ENCODE measurements around the gene RGS6.

RGS6 gene

GRCh38 chr14:72525087-72525915 is 593.1 kb downstream of the RGS6 start:
- Histone ChIP-seq H3K9ac (ENCODE audit: insufficient read length, low read depth) (no peak overlapping the region), H3K9me3 (ENCODE audit: insufficient read depth, low read length) (peaks cover 8% of the 10 kb centered on the region), H3K4me1 (ENCODE audit: insufficient read depth, insufficient read length) (no peaks in the 10 kb centered on the region), H3K27me3 (ENCODE audit: insufficient read depth, insufficient read length) (no peaks in the 10 kb centered on the region), H3K36me3 (ENCODE audit: insufficient read depth, insufficient read length, low read length) (no peaks in the 10 kb centered on the region), H3K4me3 (ENCODE audit: insufficient read length, low read depth) (no peak overlapping the region)
- TF ChIP-seq SUZ12 (IDR thresholded peaks at IDR 0.05; ENCODE audit: extremely low read depth, insufficient read depth, insufficient read length) (no peak), YY1 (IDR thresholded peaks at IDR 0.05; ENCODE audit: insufficient read depth, insufficient read length) (no peak), ZNF274 (IDR thresholded peaks at IDR 0.05; ENCODE audit: low read depth, low read length) (no peak)
- DNase-seq (ENCODE audit: low read depth, low spot score) = no peak

GRCh38 chr14:72527591-72527990 is 595.4 kb downstream of the RGS6 start:
- DNase-seq (ENCODE audit: low read depth, low spot score) = no peak
- TF ChIP-seq ZNF274 (IDR thresholded peaks at IDR 0.05; ENCODE audit: low read depth, low read length) (no peak), YY1 (IDR thresholded peaks at IDR 0.05; ENCODE audit: insufficient read depth, insufficient read length) (no peak), SUZ12 (IDR thresholded peaks at IDR 0.05; ENCODE audit: extremely low read depth, insufficient read depth, insufficient read length) (no peak)
- H3K4me1 ChIP-seq (ENCODE audit: insufficient read depth, insufficient read length) = no peaks in the 10 kb centered on the region
- H3K9ac ChIP-seq (ENCODE audit: insufficient read length, low read depth) = no peak overlapping the region
- no peaks in the 10 kb centered on the region for H3K27me3 ChIP-seq (ENCODE audit: insufficient read depth, insufficient read length)
- H3K4me3 ChIP-seq (ENCODE audit: insufficient read length, low read depth) = no peak overlapping the region
- no peaks in the 10 kb centered on the region for H3K36me3 ChIP-seq (ENCODE audit: insufficient read depth, insufficient read length, low read length)
- H3K9me3 ChIP-seq (ENCODE audit: insufficient read depth, low read length) = peaks cover 6% of the 10 kb centered on the region; the same call in 1 of the 2 replicates

GRCh38 chr14:72528059-72528862 is 596.0 kb downstream of the RGS6 start:
- no peak for TF ChIP-seq SUZ12 (IDR thresholded peaks at IDR 0.05; ENCODE audit: extremely low read depth, insufficient read depth, insufficient read length)
- no peak for TF ChIP-seq ZNF274 (IDR thresholded peaks at IDR 0.05; ENCODE audit: low read depth, low read length)
- TF ChIP-seq YY1 (IDR thresholded peaks at IDR 0.05; ENCODE audit: insufficient read depth, insufficient read length) = no peak
- Histone ChIP-seq H3K9me3 (ENCODE audit: insufficient read depth, low read length) (peaks cover 13% of the 10 kb centered on the region; the same call in 1 of the 2 replicates), H3K9ac (ENCODE audit: insufficient read length, low read depth) (no peak overlapping the region), H3K36me3 (ENCODE audit: insufficient read depth, insufficient read length, low read length) (no peaks in the 10 kb centered on the region), H3K4me3 (ENCODE audit: insufficient read length, low read depth) (no peak overlapping the region), H3K4me1 (ENCODE audit: insufficient read depth, insufficient read length) (no peaks in the 10 kb centered on the region), H3K27me3 (ENCODE audit: insufficient read depth, insufficient read length) (no peaks in the 10 kb centered on the region)
- DNase-seq (ENCODE audit: low read depth, low spot score) = no peak

GRCh38 chr14:72528863-72529175 is 596.6 kb downstream of the RGS6 start:
- no peaks in the 10 kb centered on the region for H3K4me1 ChIP-seq (ENCODE audit: insufficient read depth, insufficient read length)
- H3K9me3 ChIP-seq (ENCODE audit: insufficient read depth, low read length) = peaks cover 17% of the 10 kb centered on the region; the same call in 1 of the 2 replicates
- no peak overlapping the region for H3K9ac ChIP-seq (ENCODE audit: insufficient read length, low read depth)
- no peak for TF ChIP-seq YY1 (IDR thresholded peaks at IDR 0.05; ENCODE audit: insufficient read depth, insufficient read length)
- no peak for TF ChIP-seq ZNF274 (IDR thresholded peaks at IDR 0.05; ENCODE audit: low read depth, low read length)
- TF ChIP-seq SUZ12 (IDR thresholded peaks at IDR 0.05; ENCODE audit: extremely low read depth, insufficient read depth, insufficient read length) = no peak
- no peaks in the 10 kb centered on the region for H3K36me3 ChIP-seq (ENCODE audit: insufficient read depth, insufficient read length, low read length)
- H3K27me3 ChIP-seq (ENCODE audit: insufficient read depth, insufficient read length) = no peaks in the 10 kb centered on the region
- DNase-seq (ENCODE audit: low read depth, low spot score) = no peak
- no peak overlapping the region for H3K4me3 ChIP-seq (ENCODE audit: insufficient read length, low read depth)

- Histone ChIP-seq H3K4me3 (ENCODE audit: insufficient read length, low read depth) (no peak overlapping the region), H3K4me1 (ENCODE audit: insufficient read depth, insufficient read length) (no peaks in the 10 kb centered on the region), H3K9ac (ENCODE audit: insufficient read length, low read depth) (no peak overlapping the region), H3K9me3 (ENCODE audit: insufficient read depth, low read length) (peaks cover 13% of the 10 kb centered on the region; the same call in 1 of the 2 replicates), H3K36me3 (ENCODE audit: insufficient read depth, insufficient read length, low read length) (no peaks in the 10 kb centered on the region), H3K27me3 (ENCODE audit: insufficient read depth, insufficient read length) (no peaks in the 10 kb centered on the region)
- TF ChIP-seq YY1 (IDR thresholded peaks at IDR 0.05; ENCODE audit: insufficient read depth, insufficient read length) (no peak), SUZ12 (IDR thresholded peaks at IDR 0.05; ENCODE audit: extremely low read depth, insufficient read depth, insufficient read length) (no peak), ZNF274 (IDR thresholded peaks at IDR 0.05; ENCODE audit: low read depth, low read length) (no peak)
- no peak for DNase-seq (ENCODE audit: low read depth, low spot score)
These were observed 600.6 kb downstream of the RGS6 start for GRCh38 chr14:72532686-72533454.

GRCh38 chr14:72535485-72535884 is 603.3 kb downstream of the RGS6 start:
- Histone ChIP-seq H3K9me3 (ENCODE audit: insufficient read depth, low read length) (peaks cover 13% of the 10 kb centered on the region; the same call in 1 of the 2 replicates), H3K4me1 (ENCODE audit: insufficient read depth, insufficient read length) (no peaks in the 10 kb centered on the region), H3K27me3 (ENCODE audit: insufficient read depth, insufficient read length) (no peaks in the 10 kb centered on the region), H3K36me3 (ENCODE audit: insufficient read depth, insufficient read length, low read length) (no peaks in the 10 kb centered on the region), H3K9ac (ENCODE audit: insufficient read length, low read depth) (no peak overlapping the region), H3K4me3 (ENCODE audit: insufficient read length, low read depth) (no peak overlapping the region)
- TF ChIP-seq YY1 (IDR thresholded peaks at IDR 0.05; ENCODE audit: insufficient read depth, insufficient read length) (no peak), SUZ12 (IDR thresholded peaks at IDR 0.05; ENCODE audit: extremely low read depth, insufficient read depth, insufficient read length) (no peak), ZNF274 (IDR thresholded peaks at IDR 0.05; ENCODE audit: low read depth, low read length) (no peak)
- no peak for DNase-seq (ENCODE audit: low read depth, low spot score)
